IMR-90 (cell line): Measurements from ENCODE around the gene PCDHGA3.

Source experiments
- BHLHE40 ChIP-seq: fragments of 150-350 bp; IDR thresholded peaks from 2 replicates; pipeline ENCODE4 v1.6.1; 2016; ENCODE audit warnings: mild to moderate bottlenecking, low read depth, low read length
- CEBPB ChIP-seq: IDR thresholded peaks from 2 replicates; pipeline ENCODE4 v1.6.1; 2012; ENCODE audit warnings: low read depth, low read length, improper control_type of control experiment
- CHD1 ChIP-seq: IDR thresholded peaks from 2 replicates; pipeline ENCODE4 v1.6.1; 2012; ENCODE audit warnings: low read depth, low read length, improper control_type of control experiment
- MAFK ChIP-seq: IDR thresholded peaks from 2 replicates; pipeline ENCODE4 v1.6.1; 2012; ENCODE audit warnings: low read depth, low read length, improper control_type of control experiment
- MAZ ChIP-seq: IDR thresholded peaks from 2 replicates; pipeline ENCODE4 v1.6.1; 2012; ENCODE audit warnings: low read depth, mild to moderate bottlenecking, low read length, improper control_type of control experiment, moderate library complexity, borderline replicate concordance
- MXI1 ChIP-seq: IDR thresholded peaks from 2 replicates; pipeline ENCODE4 v1.6.1; 2012; ENCODE audit warnings: low read depth, mild to moderate bottlenecking, low read length, moderate library complexity, borderline replicate concordance
- POLR2A ChIP-seq: IDR thresholded peaks from 2 replicates; pipeline ENCODE4 v1.6.1; 2012; ENCODE audit warnings: mild to moderate bottlenecking, low read depth, low read length
- RAD21 ChIP-seq: IDR thresholded peaks from 2 replicates; pipeline ENCODE4 v1.6.1; 2012; ENCODE audit warnings: low read length, improper control_type of control experiment
- RFX5 ChIP-seq: IDR thresholded peaks from 2 replicates; pipeline ENCODE4 v1.8.0; 2012; ENCODE audit warnings: low read depth, mild to moderate bottlenecking, low read length, moderate library complexity
- SMC3 ChIP-seq: fragments of 150-350 bp; IDR thresholded peaks from 2 replicates; pipeline ENCODE4 v1.6.1; 2016; ENCODE audit warnings: low read depth, mild to moderate bottlenecking, antibody characterized with exemption, low read length, moderate library complexity
- TF ChIP-seq, protein P1 (sequence below): conservative IDR thresholded peaks from 2 replicates; pipeline ENCODE4 v1.5.1; 2012; ENCODE audit warnings: mild to moderate bottlenecking, low read depth, low read length, improper control_type of control experiment
- TF ChIP-seq, protein P2 (sequence below): fragments of 150-350 bp; IDR thresholded peaks from 2 replicates; pipeline ENCODE4 v1.6.1; 2017; ENCODE audit warnings: mild to moderate bottlenecking, antibody characterized with exemption, low read length, low read depth
- TF ChIP-seq, protein P3 (sequence below): fragments of 150-350 bp; IDR thresholded peaks from 2 replicates; pipeline ENCODE4 v1.6.1; 2016; ENCODE audit warnings: low read depth, mild to moderate bottlenecking, low read length, moderate library complexity, borderline replicate concordance

DNA sequence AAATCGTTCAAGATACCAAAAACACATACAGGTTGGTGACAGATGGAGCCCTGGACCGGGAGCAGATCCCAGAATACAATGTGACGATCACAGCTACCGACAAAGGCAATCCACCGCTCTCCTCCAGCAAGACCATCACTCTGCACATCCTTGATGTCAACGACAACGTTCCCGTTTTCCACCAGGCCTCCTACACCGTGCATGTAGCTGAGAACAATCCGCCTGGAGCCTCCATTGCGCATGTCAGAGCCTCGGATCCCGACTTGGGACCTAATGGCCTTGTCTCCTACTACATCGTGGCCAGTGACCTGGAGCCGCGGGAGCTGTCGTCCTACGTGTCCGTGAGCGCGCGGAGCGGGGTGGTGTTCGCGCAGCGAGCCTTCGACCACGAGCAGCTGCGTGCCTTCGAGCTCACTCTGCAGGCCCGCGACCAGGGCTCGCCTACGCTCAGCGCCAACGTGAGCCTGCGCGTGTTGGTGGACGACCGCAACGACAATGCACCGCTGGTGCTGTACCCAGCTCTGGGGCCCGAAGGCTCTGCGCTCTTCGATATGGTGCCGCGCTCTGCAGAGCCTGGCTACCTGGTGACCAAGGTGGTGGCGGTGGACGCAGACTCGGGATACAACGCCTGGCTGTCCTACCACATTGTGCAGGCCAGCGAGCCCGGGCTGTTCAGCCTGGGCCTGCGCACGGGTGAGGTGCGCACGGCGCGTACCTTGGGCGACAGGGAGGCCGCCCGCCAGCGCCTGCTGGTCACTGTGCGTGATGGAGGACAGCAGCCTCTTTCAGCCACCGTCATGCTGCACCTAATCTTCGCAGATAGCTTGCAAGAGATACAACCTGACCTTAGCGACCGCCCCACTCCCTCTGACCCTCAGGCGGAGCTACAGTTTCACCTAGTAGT, 28.2 kb downstream of the PCDHGA3 start:
- TF ChIP-seq, protein P1, sequence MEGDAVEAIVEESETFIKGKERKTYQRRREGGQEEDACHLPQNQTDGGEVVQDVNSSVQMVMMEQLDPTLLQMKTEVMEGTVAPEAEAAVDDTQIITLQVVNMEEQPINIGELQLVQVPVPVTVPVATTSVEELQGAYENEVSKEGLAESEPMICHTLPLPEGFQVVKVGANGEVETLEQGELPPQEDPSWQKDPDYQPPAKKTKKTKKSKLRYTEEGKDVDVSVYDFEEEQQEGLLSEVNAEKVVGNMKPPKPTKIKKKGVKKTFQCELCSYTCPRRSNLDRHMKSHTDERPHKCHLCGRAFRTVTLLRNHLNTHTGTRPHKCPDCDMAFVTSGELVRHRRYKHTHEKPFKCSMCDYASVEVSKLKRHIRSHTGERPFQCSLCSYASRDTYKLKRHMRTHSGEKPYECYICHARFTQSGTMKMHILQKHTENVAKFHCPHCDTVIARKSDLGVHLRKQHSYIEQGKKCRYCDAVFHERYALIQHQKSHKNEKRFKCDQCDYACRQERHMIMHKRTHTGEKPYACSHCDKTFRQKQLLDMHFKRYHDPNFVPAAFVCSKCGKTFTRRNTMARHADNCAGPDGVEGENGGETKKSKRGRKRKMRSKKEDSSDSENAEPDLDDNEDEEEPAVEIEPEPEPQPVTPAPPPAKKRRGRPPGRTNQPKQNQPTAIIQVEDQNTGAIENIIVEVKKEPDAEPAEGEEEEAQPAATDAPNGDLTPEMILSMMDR = no peak
- TF ChIP-seq BHLHE40 (no peak), POLR2A (no peak), RAD21 (no peak), CEBPB (no peak), CHD1 (no peak), MXI1 (no peak), MAZ (no peak), MAFK (no peak), SMC3 (no peak), RFX5 (no peak)
- TF ChIP-seq, protein P2, sequence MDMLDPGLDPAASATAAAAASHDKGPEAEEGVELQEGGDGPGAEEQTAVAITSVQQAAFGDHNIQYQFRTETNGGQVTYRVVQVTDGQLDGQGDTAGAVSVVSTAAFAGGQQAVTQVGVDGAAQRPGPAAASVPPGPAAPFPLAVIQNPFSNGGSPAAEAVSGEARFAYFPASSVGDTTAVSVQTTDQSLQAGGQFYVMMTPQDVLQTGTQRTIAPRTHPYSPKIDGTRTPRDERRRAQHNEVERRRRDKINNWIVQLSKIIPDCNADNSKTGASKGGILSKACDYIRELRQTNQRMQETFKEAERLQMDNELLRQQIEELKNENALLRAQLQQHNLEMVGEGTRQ = no peak
- TF ChIP-seq, protein P3, sequence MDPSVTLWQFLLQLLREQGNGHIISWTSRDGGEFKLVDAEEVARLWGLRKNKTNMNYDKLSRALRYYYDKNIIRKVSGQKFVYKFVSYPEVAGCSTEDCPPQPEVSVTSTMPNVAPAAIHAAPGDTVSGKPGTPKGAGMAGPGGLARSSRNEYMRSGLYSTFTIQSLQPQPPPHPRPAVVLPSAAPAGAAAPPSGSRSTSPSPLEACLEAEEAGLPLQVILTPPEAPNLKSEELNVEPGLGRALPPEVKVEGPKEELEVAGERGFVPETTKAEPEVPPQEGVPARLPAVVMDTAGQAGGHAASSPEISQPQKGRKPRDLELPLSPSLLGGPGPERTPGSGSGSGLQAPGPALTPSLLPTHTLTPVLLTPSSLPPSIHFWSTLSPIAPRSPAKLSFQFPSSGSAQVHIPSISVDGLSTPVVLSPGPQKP = no peak
